Measurements from ENCODE around the gene ECHS1.

DNA sequence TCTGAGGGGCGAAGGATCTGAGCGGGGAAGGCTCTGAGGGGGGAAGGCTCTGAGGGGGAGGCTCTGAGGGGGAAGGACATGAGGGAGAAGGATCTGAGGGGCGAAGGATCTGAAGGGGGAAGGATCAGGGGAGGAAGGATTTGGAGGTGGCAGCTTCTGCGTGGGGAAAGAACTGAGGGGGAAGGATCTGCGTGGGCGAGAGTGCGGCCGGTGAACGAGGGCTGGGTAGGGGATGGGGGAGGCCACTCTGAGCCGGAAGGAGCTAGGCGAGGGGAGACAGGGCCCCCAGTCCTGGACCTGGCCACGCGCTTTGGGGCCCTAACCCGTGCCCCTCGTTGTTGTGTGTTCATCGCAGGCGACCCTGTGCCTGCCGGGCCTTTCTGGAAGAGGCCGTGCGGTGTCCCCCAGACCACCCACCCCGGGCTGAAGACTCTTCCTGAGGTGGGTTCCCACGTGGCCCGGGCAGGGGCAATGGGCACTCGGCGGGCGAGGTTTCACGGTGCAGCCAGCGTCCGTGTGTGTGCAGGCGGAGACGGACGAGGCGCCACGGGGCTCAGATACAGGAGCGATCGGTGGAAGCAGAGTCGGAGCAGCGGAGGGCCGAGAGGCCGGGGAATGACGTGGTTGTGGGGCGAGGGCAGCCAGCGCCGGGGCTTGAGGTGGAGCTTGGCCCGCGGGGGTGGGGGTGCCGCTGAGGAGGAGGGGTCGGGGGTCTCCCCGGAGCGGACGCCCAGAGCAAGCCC lies 38.5 kb downstream of the ECHS1 start:
- TF ChIP-seq, protein P1, sequence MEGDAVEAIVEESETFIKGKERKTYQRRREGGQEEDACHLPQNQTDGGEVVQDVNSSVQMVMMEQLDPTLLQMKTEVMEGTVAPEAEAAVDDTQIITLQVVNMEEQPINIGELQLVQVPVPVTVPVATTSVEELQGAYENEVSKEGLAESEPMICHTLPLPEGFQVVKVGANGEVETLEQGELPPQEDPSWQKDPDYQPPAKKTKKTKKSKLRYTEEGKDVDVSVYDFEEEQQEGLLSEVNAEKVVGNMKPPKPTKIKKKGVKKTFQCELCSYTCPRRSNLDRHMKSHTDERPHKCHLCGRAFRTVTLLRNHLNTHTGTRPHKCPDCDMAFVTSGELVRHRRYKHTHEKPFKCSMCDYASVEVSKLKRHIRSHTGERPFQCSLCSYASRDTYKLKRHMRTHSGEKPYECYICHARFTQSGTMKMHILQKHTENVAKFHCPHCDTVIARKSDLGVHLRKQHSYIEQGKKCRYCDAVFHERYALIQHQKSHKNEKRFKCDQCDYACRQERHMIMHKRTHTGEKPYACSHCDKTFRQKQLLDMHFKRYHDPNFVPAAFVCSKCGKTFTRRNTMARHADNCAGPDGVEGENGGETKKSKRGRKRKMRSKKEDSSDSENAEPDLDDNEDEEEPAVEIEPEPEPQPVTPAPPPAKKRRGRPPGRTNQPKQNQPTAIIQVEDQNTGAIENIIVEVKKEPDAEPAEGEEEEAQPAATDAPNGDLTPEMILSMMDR (IDR thresholded peaks at IDR 0.05): no peak
- TF ChIP-seq ZFX (IDR thresholded peaks at IDR 0.05; ENCODE audit: borderline replicate concordance): no peak

Data from 22Rv1 (cell line).